ENCODE measurements around the gene LENG8. TPM values are rescaled to one million over a fixed set of nuclear protein-coding genes. Genes with fewer than 3 reads are reported as not detected.

The LENG8 gene
- total RNA-seq, 1 experiment from 2014 or later, result 55.5 TPM

- BruUV-seq (replicated peaks), result no TSS peak
- H3K4me3 ChIP-seq (ENCODE audit: low read length), result no peak overlapping the region
- H3K27ac ChIP-seq (ENCODE audit: low read length), result no peak overlapping the region
- H3K9ac ChIP-seq (ENCODE audit: low read length), result no peak overlapping the region
- no peaks in the 10 kb centered on the region for H3F3A ChIP-seq (ENCODE audit: low read length, unreplicated experiment)
- no peaks in the 10 kb centered on the region for H3K36me3 ChIP-seq (ENCODE audit: low read depth, low read length)
- H3K27me3 ChIP-seq (ENCODE audit: low read length), result no peaks in the 10 kb centered on the region
- no peaks in the 10 kb centered on the region for H3K79me2 ChIP-seq (ENCODE audit: low read length)
- intact Hi-C loops (cut with micrococcal nuclease), result no loop called here
- no peaks in the 10 kb centered on the region for H3K9me3 ChIP-seq (ENCODE audit: low read length)
- ChIA-PET CTCF (no interaction called here), POLR2A (ENCODE audit: unreplicated experiment) (no interaction called here)
- no peaks in the 10 kb centered on the region for H3K4me1 ChIP-seq (ENCODE audit: insufficient read depth, low read length)
- no peak overlapping the region for H2AFZ ChIP-seq (ENCODE audit: low read length)
- no peak for ATAC-seq
- no peak overlapping the region for H3K4me2 ChIP-seq (ENCODE audit: low read length)
- H3K9me2 ChIP-seq (replicated peaks; ENCODE audit: low read length), result no peaks in the 10 kb centered on the region
- no peak for DNase-seq
- TF ChIP-seq CTCF (conservative IDR thresholded peaks at IDR 0.05; ENCODE audit: low read depth, low read length) (no peak), EZH2phosphoT487 (IDR thresholded peaks at IDR 0.05; ENCODE audit: borderline replicate concordance, low read length) (no peak), EZH2 (IDR thresholded peaks at IDR 0.05; ENCODE audit: low read length, unreplicated experiment) (no peak)
- H4K20me1 ChIP-seq (ENCODE audit: low read length), result no peaks in the 10 kb centered on the region
Measured at GRCh38 chr19:54418930-54419800, 29.8 kb upstream of the LENG8 start.

GRCh38 chr19:54420068-54420382 lies 29.0 kb upstream of the LENG8 start:
- Histone ChIP-seq H3K9ac (ENCODE audit: low read length) (no peak overlapping the region), H2AFZ (ENCODE audit: low read length) (no peak overlapping the region), H3F3A (ENCODE audit: low read length, unreplicated experiment) (no peaks in the 10 kb centered on the region), H3K4me2 (ENCODE audit: low read length) (no peak overlapping the region), H3K36me3 (ENCODE audit: low read depth, low read length) (no peaks in the 10 kb centered on the region), H4K20me1 (ENCODE audit: low read length) (no peaks in the 10 kb centered on the region), H3K27ac (ENCODE audit: low read length) (no peak overlapping the region), H3K9me2 (replicated peaks; ENCODE audit: low read length) (no peaks in the 10 kb centered on the region), H3K4me1 (ENCODE audit: insufficient read depth, low read length) (no peaks in the 10 kb centered on the region), H3K27me3 (ENCODE audit: low read length) (0 out of 2 replicates have a peak, but pooled peaks cover under 1% of the 10 kb centered on the region), H3K4me3 (ENCODE audit: low read length) (no peak overlapping the region), H3K9me3 (ENCODE audit: low read length) (no peaks in the 10 kb centered on the region), H3K79me2 (ENCODE audit: low read length) (no peaks in the 10 kb centered on the region)
- ChIA-PET POLR2A (ENCODE audit: unreplicated experiment) (no interaction called here), CTCF (interaction anchor here (0.6 kb wide), 1 partner anchor 8 kb away, joined by 4 read pairs; no protein-coding TSS in a partner anchor)
- no TSS peak for BruUV-seq (replicated peaks)
- intact Hi-C loops (cut with micrococcal nuclease), result no loop called here
- DNase-seq (no peak), ATAC-seq (no peak)
- TF ChIP-seq CTCF (conservative IDR thresholded peaks at IDR 0.05; ENCODE audit: low read depth, low read length) (no peak), EZH2 (IDR thresholded peaks at IDR 0.05; ENCODE audit: low read length, unreplicated experiment) (no peak), EZH2phosphoT487 (IDR thresholded peaks at IDR 0.05; ENCODE audit: borderline replicate concordance, low read length) (no peak)

Data from PC-3 (cell line).